Liver (tissue), 9 donors: Measurements from ENCODE around the gene RAG2. TPM values are rescaled to one million over a fixed set of nuclear protein-coding genes. Genes with fewer than 3 reads are reported as not detected.

Source experiments
- DNase-seq: peaks from one replicate; pipeline ENCODE4 v3.0.0-alpha.2; 2017; ENCODE audit warnings: low spot score
- H3K27ac ChIP-seq, 2 donors: one replicate each; pipeline ENCODE4 v1.7.0; 2013; ENCODE audit warnings: inconsistent platforms in 2 of 2, low read length in 2 of 2, control low read depth in 1 of 2, low read depth in 1 of 2, mild to moderate bottlenecking in 1 of 2
- H3K27me3 ChIP-seq, 4 donors: one replicate each; pipeline versions ENCODE4 v1.6.1 to v1.7.0; 2013; ENCODE audit warnings: low read length in 3 of 4, inconsistent platforms in 1 of 4, mild to moderate bottlenecking in 1 of 4, moderate library complexity in 1 of 4; ENCODE audit not compliant: control insufficient read depth in 4 of 4, insufficient read depth in 4 of 4
- H3K36me3 ChIP-seq, 4 donors: one replicate each; pipeline versions ENCODE4 v1.6.1 to v1.7.0; 2013; ENCODE audit warnings: low read length in 3 of 4, mild to moderate bottlenecking in 3 of 4, low read depth in 1 of 4, moderate library complexity in 1 of 4; ENCODE audit not compliant: control insufficient read depth in 4 of 4, insufficient read depth in 3 of 4
- H3K4me1 ChIP-seq, 4 donors: one replicate each; pipeline versions ENCODE4 v1.6.1 to v1.7.0; 2013; ENCODE audit warnings: low read length in 3 of 4, mild to moderate bottlenecking in 3 of 4, moderate library complexity in 1 of 4; ENCODE audit not compliant: control insufficient read depth in 4 of 4, insufficient read depth in 4 of 4
- H3K4me3 ChIP-seq, 3 donors: one replicate each; pipeline versions ENCODE4 v1.6.1 to v1.7.0; 2013; ENCODE audit warnings: low read length in 3 of 3, control low read depth in 1 of 3, low read depth in 1 of 3, mild to moderate bottlenecking in 1 of 3
- H3K9ac ChIP-seq, 2 donors: one replicate each; pipeline ENCODE4 v1.7.0; 2013; ENCODE audit warnings: low read length in 2 of 2, mild to moderate bottlenecking in 2 of 2, moderate library complexity in 2 of 2, control low read depth in 1 of 2, low read depth in 1 of 2
- H3K9me3 ChIP-seq, 4 donors: one replicate each; pipeline versions ENCODE4 v1.6.1 to v1.7.0; 2013; ENCODE audit warnings: low read length in 3 of 4; ENCODE audit not compliant: control insufficient read depth in 4 of 4
- ATF3 ChIP-seq: IDR thresholded peaks from 2 replicates; pipeline ENCODE4 v1.6.1; 2016; ENCODE audit warnings: antibody characterized with exemption
- EGR1 ChIP-seq, 2 donors: IDR thresholded peaks; 2 replicates each; pipeline ENCODE4 v1.6.1; 2016 to 2018; ENCODE audit warnings: antibody characterized with exemption in 2 of 2, low read depth in 2 of 2
- FOXA2 ChIP-seq: IDR thresholded peaks from 2 replicates; pipeline ENCODE4 v1.6.1; 2016; ENCODE audit warnings: antibody characterized with exemption
- GABPA ChIP-seq, 2 donors: IDR thresholded peaks in 1 of 2; conservative IDR thresholded peaks in 1 of 2; 2 replicates each; pipeline ENCODE4 v1.6.1; 2016; ENCODE audit warnings: antibody characterized with exemption in 2 of 2, mild to moderate bottlenecking in 1 of 2, moderate library complexity in 1 of 2
- HNF4G ChIP-seq: IDR thresholded peaks from 2 replicates; pipeline ENCODE4 v1.6.1; 2016; ENCODE audit warnings: antibody characterized with exemption
- JUND ChIP-seq, 2 donors: IDR thresholded peaks; 2 replicates each; pipeline ENCODE4 v1.6.1; 2016; ENCODE audit warnings: antibody characterized with exemption in 2 of 2
- RAD21 ChIP-seq, 2 donors: IDR thresholded peaks; 2 replicates each; pipeline ENCODE4 v1.6.1; 2016; ENCODE audit warnings: antibody characterized with exemption in 2 of 2, mild to moderate bottlenecking in 2 of 2
- REST ChIP-seq: IDR thresholded peaks from 2 replicates; pipeline ENCODE4 v1.6.1; 2016; ENCODE audit warnings: antibody characterized with exemption, mild to moderate bottlenecking
- RXRA ChIP-seq, 2 donors: IDR thresholded peaks; 2 replicates each; pipeline ENCODE4 v1.6.1; 2017 to 2018; ENCODE audit warnings: antibody characterized with exemption in 2 of 2, mild to moderate bottlenecking in 1 of 2
- TAF1 ChIP-seq: conservative IDR thresholded peaks from 2 replicates; pipeline ENCODE4 v1.6.1; 2016; ENCODE audit warnings: antibody characterized with exemption, mild to moderate bottlenecking
- YY1 ChIP-seq: IDR thresholded peaks from 2 replicates; pipeline ENCODE4 v1.6.1; 2016; ENCODE audit warnings: antibody characterized with exemption, mild to moderate bottlenecking
- ZBTB33 ChIP-seq: IDR thresholded peaks from 2 replicates; pipeline ENCODE4 v1.6.1; 2016; ENCODE audit warnings: antibody characterized with exemption
- WGBS: extraction: QIAGEN DNeasy Blood & Tissue Kit; methylation state at CpG from one replicate; pipeline ENCODE4 v1.1.7; 2013; 5-methylcytosine and 5-hydroxymethylcytosine counted together
- polyA plus RNA-seq, 2 donors: library from polyadenylated mRNA; stranded (reverse) in 1 of 2; unstranded in 1 of 2; fragments of 200-250 nt in 1 of 2; fragments of >200 nt in 1 of 2; fragmentation: Nextera tagmentation in 1 of 2; extraction: Ambion mirVana in 1 of 2; gene quantifications; one replicate each; pipeline versions ENCODE4 v1.2.1 to v1.2.3, GENCODE V29; 2013 to 2015
- total RNA-seq, 2 donors: library from RNA; depleted of rRNA; stranded (reverse); fragments of >200 nt; gene quantifications; one replicate each; pipeline ENCODE4 v1.2.3, GENCODE V29; 2014
- TF ChIP-seq, protein P1 (sequence below): IDR thresholded peaks from 2 replicates; pipeline ENCODE4 v1.6.1; 2016; ENCODE audit warnings: antibody characterized with exemption
- donor health status: healthy.
- donor health status: healthy.
- donor health status: healthy.
- donor health status: healthy.
- donor health status: healthy.

The RAG2 gene
- total and polyA plus RNA-seq, 4 donors: 2.0 TPM; not detected in 3

DNA sequence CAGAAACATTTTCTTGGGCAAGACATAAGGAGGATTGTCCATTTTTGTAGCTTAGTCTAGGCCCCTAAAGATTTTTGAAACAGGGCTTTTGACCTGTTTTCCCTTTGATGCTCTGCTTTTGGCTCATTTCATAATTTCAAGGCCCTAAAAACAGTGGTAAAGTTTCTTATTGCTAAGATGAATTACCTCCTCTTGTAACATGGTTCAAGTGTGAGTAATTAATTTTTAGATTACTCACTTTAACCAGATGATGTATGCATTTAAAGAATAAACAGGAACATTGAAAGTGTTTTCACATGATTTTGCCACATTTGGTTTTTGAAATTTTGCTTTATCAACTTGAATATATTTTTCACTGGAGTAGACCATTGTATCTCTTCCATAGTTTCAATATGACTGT lies 1.2 kb downstream of the RAG2 start:
- no peak overlapping the region for H3K4me3 ChIP-seq

DNA sequence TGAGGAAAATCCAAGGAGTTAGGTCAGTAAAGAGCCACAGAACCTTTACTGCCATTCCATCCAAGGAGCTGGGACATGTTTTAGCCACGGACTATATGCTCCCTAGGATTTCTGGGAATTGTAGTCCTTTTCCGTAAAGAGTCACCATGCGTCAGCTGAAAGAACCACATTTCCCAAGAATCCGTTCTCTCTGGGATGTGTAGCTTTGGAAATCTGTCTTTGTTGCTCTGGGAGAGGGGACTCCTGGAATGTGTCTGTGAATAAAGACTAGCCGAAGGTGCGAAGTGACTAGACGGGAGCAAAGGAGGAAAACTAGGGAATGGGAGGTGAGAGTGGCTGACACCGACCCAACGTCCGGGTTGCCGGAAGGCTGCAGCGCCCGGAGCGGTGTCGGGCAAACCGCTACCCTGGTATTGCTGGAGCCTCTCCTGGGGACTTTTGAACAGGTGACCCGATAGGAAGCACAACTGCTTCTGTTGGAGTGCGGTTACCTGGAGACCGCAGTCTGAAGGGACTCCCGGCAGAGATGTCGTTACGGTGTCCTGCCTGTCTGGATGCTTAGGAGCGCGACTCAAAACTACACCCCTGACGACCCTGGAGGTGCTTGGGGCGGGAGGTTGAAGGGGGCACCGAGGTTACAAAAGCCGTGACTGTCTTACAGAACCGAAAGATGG lies 3.6 kb downstream of the RAG2 start, which contains the start of gene IFTAP:
TSS of gene IFTAP (plus strand) at position 187 of the 674 bp plus-strand sequence. CDS start 15,602 bp downstream, outside the sequence.
- H3K9ac ChIP-seq: peak within 1 kb of the TSS; percentile 4 to 53
- peak within 1 kb of the TSS; percentile 36 to 49 for H3K27ac ChIP-seq
- no peaks in the 10 kb centered on the region for H3K9me3 ChIP-seq
- DNase-seq: peak; percentile 51
- peak within 1 kb of the TSS; percentile 81 to 94 (median 90) for H3K4me3 ChIP-seq
- peaks cover 1 to 11% (median 7%) of the 10 kb centered on the region in 4 donors for H3K4me1 ChIP-seq
- under 1% methylated on average over 29 of the region's 29 CpGs for WGBS
- no peaks in the 10 kb centered on the region for H3K36me3 ChIP-seq
- H3K27me3 ChIP-seq: peaks cover 0 to 3% (median 0%) of the 10 kb centered on the region in 4 donors
- peak; percentile 51 to 79 for TF ChIP-seq GABPA (IDR thresholded peaks at IDR 0.05 in 1 of 2, conservative IDR thresholded peaks at IDR 0.05 in 1 of 2)
- TF ChIP-seq HNF4G: no peak
- no peak for TF ChIP-seq RAD21 (IDR thresholded peaks at IDR 0.05)
- TF ChIP-seq FOXA2: peak; percentile 49
- peak; percentile 84 for TF ChIP-seq YY1
- peak; percentile 24 to 39 for TF ChIP-seq RXRA (IDR thresholded peaks at IDR 0.05)
- peak; percentile 47 for TF ChIP-seq ATF3
- TF ChIP-seq TAF1: no peak
- TF ChIP-seq JUND (IDR thresholded peaks at IDR 0.05): peak; percentile 60 to 78

More for the DNA sequence above, 1.2 kb downstream of the RAG2 start:
- H3K9ac ChIP-seq: no peak overlapping the region
- TF ChIP-seq, protein P1, sequence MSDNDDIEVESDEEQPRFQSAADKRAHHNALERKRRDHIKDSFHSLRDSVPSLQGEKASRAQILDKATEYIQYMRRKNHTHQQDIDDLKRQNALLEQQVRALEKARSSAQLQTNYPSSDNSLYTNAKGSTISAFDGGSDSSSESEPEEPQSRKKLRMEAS: no peak
- TF ChIP-seq YY1: no peak
- TF ChIP-seq EGR1 (IDR thresholded peaks at IDR 0.05; ENCODE audit: low read depth in 2 of 2): no peak
- TF ChIP-seq TAF1: no peak
- no peak for TF ChIP-seq ATF3
- TF ChIP-seq RAD21 (IDR thresholded peaks at IDR 0.05): no peak
- TF ChIP-seq JUND (IDR thresholded peaks at IDR 0.05): no peak
- TF ChIP-seq GABPA (IDR thresholded peaks at IDR 0.05 in 1 of 2, conservative IDR thresholded peaks at IDR 0.05 in 1 of 2): no peak
- no peak for TF ChIP-seq ZBTB33
- TF ChIP-seq REST: no peak
- TF ChIP-seq RXRA (IDR thresholded peaks at IDR 0.05): no peak
- H3K27ac ChIP-seq: no peak overlapping the region
- H3K36me3 ChIP-seq: no peaks in the 10 kb centered on the region
- H3K9me3 ChIP-seq: no peaks in the 10 kb centered on the region
- H3K4me1 ChIP-seq: peaks cover 1 to 11% (median 7%) of the 10 kb centered on the region in 4 donors
- H3K27me3 ChIP-seq: peaks cover 0 to 3% (median 0%) of the 10 kb centered on the region in 4 donors
- no peak for DNase-seq
